Stimulated activated CD8-positive, alpha-beta memory T cell treated with anti-CD3 and anti-CD28 coated beads, Interleukin-15, amount 100 ng/mL, for 48 hours (primary cell): ENCODE data around the gene CPB2.

ENCODE experiments used
- DNase-seq, 2 donors: peaks; one replicate each; pipeline ENCODE4 v3.0.0-alpha.2; 2020; ENCODE audit warnings: low read depth in 2 of 2

The CPB2 gene

GRCh38 chr13:46104868-46105267, at the start of gene CPB2:
CPB2 (minus strand) TSS chr13:46105033; CDS start chr13:46105009, 24 bp downstream.
- no peak for DNase-seq

- DNase-seq: no peak
Measured at GRCh38 chr13:46154136-46154801, 49.4 kb upstream of the CPB2 start.

- no peak for DNase-seq
Measured at GRCh38 chr13:46152627-46153328, 47.9 kb upstream of the CPB2 start.

GRCh38 chr13:46150134-46150693, 45.4 kb upstream of the CPB2 start:
- no peak for DNase-seq

- no peak for DNase-seq
Measured at GRCh38 chr13:46149272-46150133, 44.7 kb upstream of the CPB2 start.

- no peak for DNase-seq
Measured at GRCh38 chr13:46146898-46147297, 42.1 kb upstream of the CPB2 start.

GRCh38 chr13:46145950-46146349, 41.1 kb upstream of the CPB2 start:
- DNase-seq: no peak

- no peak for DNase-seq
Measured at GRCh38 chr13:46145135-46145534, 40.3 kb upstream of the CPB2 start.

GRCh38 chr13:46143184-46143701, 38.4 kb upstream of the CPB2 start:
- DNase-seq: no peak

GRCh38 chr13:46142776-46143175, 37.9 kb upstream of the CPB2 start:
- DNase-seq: no peak

GRCh38 chr13:46140044-46140443, 35.2 kb upstream of the CPB2 start:
- DNase-seq: no peak

GRCh38 chr13:46137627-46138317, 32.9 kb upstream of the CPB2 start:
- no peak for DNase-seq

GRCh38 chr13:46136688-46137087, 31.9 kb upstream of the CPB2 start:
- no peak for DNase-seq

- DNase-seq: no peak
Measured at GRCh38 chr13:46134961-46135522, 30.2 kb upstream of the CPB2 start.

- DNase-seq: no peak
Measured at GRCh38 chr13:46134494-46134893, 29.7 kb upstream of the CPB2 start.

GRCh38 chr13:46132109-46132508, 27.3 kb upstream of the CPB2 start:
- no peak for DNase-seq

GRCh38 chr13:46131705-46132104, 26.9 kb upstream of the CPB2 start:
- no peak for DNase-seq

GRCh38 chr13:46129955-46130618, 25.3 kb upstream of the CPB2 start:
- no peak for DNase-seq

- no peak for DNase-seq
Measured at GRCh38 chr13:46129124-46129523, 24.3 kb upstream of the CPB2 start.

- DNase-seq: no peak
Measured at GRCh38 chr13:46127358-46128023, 22.7 kb upstream of the CPB2 start.
